Nephron progenitor cell (in vitro differentiated cells): ENCODE data around the gene CRELD2.
"Not testable (repeated sequence)": the region's sequence is repeated elsewhere in the genome, so short reads cannot be mapped to it uniquely, and the experiment has no call there.

Experiments used
- DNase-seq: peaks from one replicate; pipeline ENCODE4 v3.0.0; 2021
- H3K27ac Mint-ChIP-seq: 2 replicates; pipeline ENCODE4 v1.8.0; 2021; ENCODE audit warnings: mild to moderate bottlenecking, moderate library complexity, mixed read lengths
- H3K27me3 Mint-ChIP-seq: 2 replicates; pipeline ENCODE4 v1.8.0; 2021; ENCODE audit warnings: mild to moderate bottlenecking, low read depth, mixed read lengths; ENCODE audit not compliant: poor library complexity
- H3K36me3 Mint-ChIP-seq: 2 replicates; pipeline ENCODE4 v1.8.0; 2021; ENCODE audit warnings: low read depth, mixed read lengths
- H3K4me1 Mint-ChIP-seq: 2 replicates; pipeline ENCODE4 v1.8.0; 2021; ENCODE audit warnings: mixed read lengths
- H3K4me3 Mint-ChIP-seq: 2 replicates; pipeline ENCODE4 v1.8.0; 2021; ENCODE audit warnings: mild to moderate bottlenecking, moderate library complexity, mixed read lengths
- H3K9me3 Mint-ChIP-seq: 2 replicates; pipeline ENCODE4 v1.8.0; 2021; ENCODE audit warnings: mild to moderate bottlenecking, moderate library complexity, mixed read lengths
- TF ChIP-seq, protein P1 (sequence below): fragments of 200-600 bp; sonication (generic); IDR thresholded peaks from 2 replicates; pipeline ENCODE4 v1.5.0; 2021; ENCODE audit warnings: antibody characterized with exemption

CRELD2 gene

DNA sequence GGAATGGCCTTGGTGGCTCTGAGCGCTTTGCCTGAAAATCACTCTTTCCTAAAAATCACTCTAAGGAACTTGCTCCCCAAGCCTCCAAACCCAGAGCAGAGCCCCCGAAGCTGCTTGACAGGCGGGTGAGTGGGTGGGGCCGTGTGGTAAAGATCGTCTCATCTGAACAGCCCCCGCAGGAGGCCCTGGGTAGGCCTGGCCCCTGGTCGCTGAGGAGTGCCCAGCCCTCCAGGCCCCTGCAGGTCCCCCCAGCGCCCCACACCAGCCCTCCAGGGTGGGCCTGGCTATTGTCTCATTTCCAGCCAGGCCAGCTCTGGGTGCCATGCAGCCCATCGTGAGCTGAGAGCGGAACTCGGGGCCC, 25.0 kb downstream of the CRELD2 start:
- H3K9me3 Mint-ChIP-seq: peaks cover 3% of the 10 kb centered on the region
- peaks cover 22% of the 10 kb centered on the region for H3K4me1 Mint-ChIP-seq
- H3K36me3 Mint-ChIP-seq: no peaks in the 10 kb centered on the region
- no peak overlapping the region for H3K27ac Mint-ChIP-seq
- TF ChIP-seq, protein P1, sequence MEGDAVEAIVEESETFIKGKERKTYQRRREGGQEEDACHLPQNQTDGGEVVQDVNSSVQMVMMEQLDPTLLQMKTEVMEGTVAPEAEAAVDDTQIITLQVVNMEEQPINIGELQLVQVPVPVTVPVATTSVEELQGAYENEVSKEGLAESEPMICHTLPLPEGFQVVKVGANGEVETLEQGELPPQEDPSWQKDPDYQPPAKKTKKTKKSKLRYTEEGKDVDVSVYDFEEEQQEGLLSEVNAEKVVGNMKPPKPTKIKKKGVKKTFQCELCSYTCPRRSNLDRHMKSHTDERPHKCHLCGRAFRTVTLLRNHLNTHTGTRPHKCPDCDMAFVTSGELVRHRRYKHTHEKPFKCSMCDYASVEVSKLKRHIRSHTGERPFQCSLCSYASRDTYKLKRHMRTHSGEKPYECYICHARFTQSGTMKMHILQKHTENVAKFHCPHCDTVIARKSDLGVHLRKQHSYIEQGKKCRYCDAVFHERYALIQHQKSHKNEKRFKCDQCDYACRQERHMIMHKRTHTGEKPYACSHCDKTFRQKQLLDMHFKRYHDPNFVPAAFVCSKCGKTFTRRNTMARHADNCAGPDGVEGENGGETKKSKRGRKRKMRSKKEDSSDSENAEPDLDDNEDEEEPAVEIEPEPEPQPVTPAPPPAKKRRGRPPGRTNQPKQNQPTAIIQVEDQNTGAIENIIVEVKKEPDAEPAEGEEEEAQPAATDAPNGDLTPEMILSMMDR: no peak
- no peak for DNase-seq
- no peak overlapping the region for H3K4me3 Mint-ChIP-seq
- peaks cover 7% of the 10 kb centered on the region for H3K27me3 Mint-ChIP-seq

DNA sequence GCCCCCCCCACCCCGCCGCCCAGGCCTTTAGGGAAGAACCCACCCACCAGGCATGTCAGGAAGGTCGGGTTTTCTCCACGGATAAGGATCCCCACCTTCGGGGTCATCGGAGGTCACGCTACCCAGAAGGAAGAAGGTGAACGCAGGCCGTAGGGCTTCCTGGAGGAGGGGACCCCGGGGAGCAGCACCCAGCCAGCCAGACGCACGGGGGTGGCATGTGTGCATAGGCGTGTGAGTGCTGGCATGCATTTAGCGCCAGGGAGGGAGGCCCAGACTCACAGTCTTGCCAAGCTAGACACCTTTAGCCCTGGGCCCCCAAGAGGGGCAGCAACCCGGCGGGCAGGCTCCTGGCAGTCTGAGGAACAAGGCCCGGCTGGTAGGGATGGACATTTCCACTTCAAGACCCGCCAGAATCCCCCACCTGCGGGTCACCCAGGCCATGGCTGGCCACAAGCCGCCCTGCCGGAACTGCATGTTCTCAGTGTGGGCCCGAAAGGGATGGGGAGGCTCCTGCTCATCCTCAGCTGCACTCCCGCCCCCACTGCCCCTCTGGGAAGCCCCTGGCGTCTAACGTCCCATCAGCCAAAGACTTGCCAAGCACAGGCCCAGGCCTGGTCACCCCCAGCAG, 25.5 kb downstream of the CRELD2 start:
- Mint-ChIP-seq H3K27me3 (peaks cover 7% of the 10 kb centered on the region), H3K9me3 (peaks cover 3% of the 10 kb centered on the region), H3K27ac (no peak overlapping the region), H3K36me3 (no peaks in the 10 kb centered on the region), H3K4me3 (no peak overlapping the region), H3K4me1 (peaks cover 22% of the 10 kb centered on the region)
- TF ChIP-seq, protein P1: no peak
- DNase-seq: no peak

DNA sequence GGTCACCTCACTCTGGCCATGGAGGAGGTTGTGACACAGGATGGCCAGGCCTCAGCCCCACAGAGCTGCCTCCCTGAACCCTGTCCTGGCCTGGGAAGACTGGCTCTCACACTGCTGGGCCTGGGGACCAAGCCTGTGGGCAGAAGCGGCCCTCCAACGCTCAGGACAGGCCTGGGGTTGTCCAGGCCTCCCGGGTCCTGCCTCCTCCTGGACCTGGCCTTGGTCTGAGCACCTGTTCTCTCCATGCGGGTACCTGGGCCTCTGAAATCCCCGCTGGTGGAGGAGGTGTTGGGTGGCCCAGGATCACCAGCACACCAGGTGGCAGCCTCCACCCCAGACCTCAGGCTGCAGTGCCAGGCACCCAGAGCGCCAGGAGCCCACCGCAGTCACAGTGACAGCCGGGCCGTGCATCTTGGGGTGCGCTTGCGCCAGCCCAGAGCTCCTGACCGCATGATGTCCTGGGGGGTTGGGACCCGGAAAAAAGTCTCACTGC, 26.0 kb downstream of the CRELD2 start:
- no peak for DNase-seq
- TF ChIP-seq, protein P1: no peak
- peaks cover 20% of the 10 kb centered on the region for H3K4me1 Mint-ChIP-seq
- H3K4me3 Mint-ChIP-seq: no peak overlapping the region
- peaks cover 3% of the 10 kb centered on the region for H3K9me3 Mint-ChIP-seq
- no peak overlapping the region for H3K27ac Mint-ChIP-seq
- no peaks in the 10 kb centered on the region for H3K36me3 Mint-ChIP-seq
- H3K27me3 Mint-ChIP-seq: peaks cover 6% of the 10 kb centered on the region

DNA sequence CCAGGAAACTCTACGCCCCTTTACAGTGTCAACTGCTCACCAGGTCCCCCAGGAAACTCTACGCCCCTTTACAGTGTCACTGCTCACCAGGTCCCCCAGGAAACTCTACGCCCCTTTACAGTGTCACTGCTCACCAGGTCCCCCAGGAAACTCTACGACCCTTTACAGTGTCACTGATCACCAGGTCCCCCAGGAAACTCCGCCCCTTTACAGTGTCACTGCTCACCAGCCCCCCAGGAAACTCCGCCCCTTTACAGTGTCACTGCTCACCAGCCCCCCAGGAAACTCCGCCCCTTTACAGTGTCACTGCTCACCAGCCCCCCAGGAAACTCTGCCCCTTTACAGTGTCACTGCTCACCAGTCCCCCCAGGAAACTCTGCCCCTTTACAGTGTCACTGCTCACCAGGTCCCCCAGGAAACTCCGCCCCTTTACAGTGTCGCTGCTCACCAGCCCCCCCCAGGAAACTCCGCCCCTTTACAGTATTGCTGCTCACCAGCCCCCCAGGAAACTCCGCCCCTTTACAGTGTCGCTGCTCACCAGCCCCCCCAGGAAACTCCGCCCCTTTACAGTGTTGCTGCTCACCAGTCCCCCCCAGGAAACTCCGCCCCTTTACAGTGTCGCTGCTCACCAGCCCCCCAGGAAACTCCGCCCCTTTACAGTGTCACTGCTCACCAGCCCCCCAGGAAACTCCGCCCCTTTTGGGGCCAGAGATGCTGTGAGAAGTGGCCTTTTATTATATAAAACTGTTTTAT, 26.8 kb downstream of the CRELD2 start:
- H3K27ac Mint-ChIP-seq, H3K36me3 Mint-ChIP-seq, H3K4me3 Mint-ChIP-seq, H3K9me3 Mint-ChIP-seq, DNase-seq, H3K27me3 Mint-ChIP-seq: not testable (repeated sequence)
- peaks cover 21% of the 10 kb centered on the region for H3K4me1 Mint-ChIP-seq

DNA sequence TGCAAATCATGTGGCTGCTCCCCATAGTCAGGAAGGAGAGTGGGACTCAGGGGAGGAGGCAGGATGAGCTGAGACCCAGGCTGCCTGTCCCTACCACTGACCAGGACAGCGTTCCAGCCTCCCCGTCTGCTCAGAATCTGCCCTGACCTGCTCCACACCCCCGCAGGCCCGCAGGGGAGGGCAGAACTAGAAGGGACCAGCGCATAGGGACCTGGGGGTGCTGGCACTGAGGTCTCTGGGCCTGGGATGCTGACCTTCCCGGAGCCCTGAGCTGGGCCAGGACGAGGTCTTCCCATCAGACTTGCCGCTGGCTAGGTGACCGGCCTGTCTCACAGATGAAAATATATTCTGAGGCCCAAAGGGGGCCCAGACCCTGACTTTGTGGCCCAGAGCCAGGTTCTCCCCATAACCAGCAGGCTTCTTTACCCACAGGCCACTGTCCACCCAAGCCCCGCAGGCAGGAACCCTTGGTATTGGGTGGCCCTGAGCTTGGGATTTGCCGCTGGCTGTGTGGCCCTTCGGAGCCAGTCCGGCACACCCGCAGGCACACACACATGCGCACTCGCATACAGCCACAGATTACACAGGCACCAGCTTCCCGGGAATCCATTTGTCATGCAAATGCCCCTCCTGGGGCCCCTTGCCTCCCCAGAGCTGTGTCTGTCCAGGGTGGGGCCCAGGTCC, 28.3 kb downstream of the CRELD2 start:
- no peak for DNase-seq
- TF ChIP-seq, protein P1: no peak
- Mint-ChIP-seq H3K9me3 (no peaks in the 10 kb centered on the region), H3K27ac (no peak overlapping the region), H3K27me3 (no peaks in the 10 kb centered on the region), H3K4me1 (peaks cover 21% of the 10 kb centered on the region), H3K36me3 (no peaks in the 10 kb centered on the region), H3K4me3 (no peak overlapping the region)

DNA sequence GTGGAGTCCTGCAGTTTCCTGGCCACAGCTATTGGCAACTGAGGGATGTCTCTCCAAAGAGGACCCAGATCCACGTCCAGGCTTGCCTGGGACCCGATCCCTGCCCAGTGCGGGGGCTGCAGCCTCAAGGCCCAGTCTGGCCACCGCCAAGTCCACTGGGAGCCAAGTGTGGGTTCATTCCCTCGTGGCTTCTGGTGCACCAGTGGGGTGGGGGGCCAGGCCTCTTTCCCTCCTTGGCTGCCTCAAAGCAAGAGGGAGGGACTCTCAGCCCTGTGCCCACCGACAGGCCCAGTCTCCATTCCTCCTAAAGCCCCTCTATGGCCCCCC, 28.8 kb downstream of the CRELD2 start:
- no peaks in the 10 kb centered on the region for H3K9me3 Mint-ChIP-seq
- H3K36me3 Mint-ChIP-seq: no peaks in the 10 kb centered on the region
- H3K4me3 Mint-ChIP-seq: no peak overlapping the region
- H3K27ac Mint-ChIP-seq: no peak overlapping the region
- peaks cover 24% of the 10 kb centered on the region for H3K4me1 Mint-ChIP-seq
- no peaks in the 10 kb centered on the region for H3K27me3 Mint-ChIP-seq
- TF ChIP-seq, protein P1: no peak
- no peak for DNase-seq
